GM12878 (cell line): ENCODE results near the gene SERPINB6.
"Not testable (repeated sequence)": the region's sequence is repeated elsewhere in the genome, so short reads cannot be mapped to it uniquely, and the experiment has no call there.

Source experiments
- BHLHE40 ChIP-seq, 2 experiments: fragments of 450-650 bp in 1 of 2; IDR thresholded peaks; 2 replicates each; pipeline ENCODE4 v1.6.1; 2011 to 2017; ENCODE audit warnings: low read depth in 2 of 2, borderline replicate concordance in 1 of 2, improper control_type of control experiment in 1 of 2, low read length in 1 of 2, mild to moderate bottlenecking in 1 of 2
- CBX3 ChIP-seq: fragments of 200-600 bp; sonication (generic); IDR thresholded peaks from 2 replicates; pipeline ENCODE4 v1.6.1; 2016; ENCODE audit warnings: low read depth, borderline replicate concordance
- NFYB ChIP-seq: IDR thresholded peaks from 2 replicates; pipeline ENCODE4 v1.6.1; 2011; ENCODE audit warnings: low read depth, mild to moderate bottlenecking, low read length, improper control_type of control experiment, moderate library complexity; ENCODE audit not compliant: insufficient read depth
- POLR2AphosphoS2 ChIP-seq: IDR thresholded peaks from 2 replicates; pipeline ENCODE4 v1.6.1; 2011; ENCODE audit warnings: low read depth, mild to moderate bottlenecking, low read length, improper control_type of control experiment, moderate library complexity
- SP1 ChIP-seq: IDR thresholded peaks from one replicate; pipeline ENCODE4 v1.6.1; 2011; ENCODE audit warnings: low read depth, low read length
- TF ChIP-seq, protein P1 (sequence below), 3 experiments: IDR thresholded peaks in 2 of 3; conservative IDR thresholded peaks in 1 of 3; 2 replicates each; pipeline ENCODE4 v1.5.1; 2011; ENCODE audit warnings: low read depth in 3 of 3, low read length in 3 of 3, mild to moderate bottlenecking in 3 of 3, control low read depth in 2 of 3, moderate library complexity in 2 of 3, inconsistent platforms in 1 of 3, mixed read lengths in 1 of 3; ENCODE audit not compliant: control insufficient read depth in 2 of 3, insufficient read depth in 1 of 3; ENCODE audit errors: extremely low read depth in 1 of 3

GRCh38 chr6:2942116-2942515 is 29.3 kb downstream of the SERPINB6 start:
- not testable (repeated sequence) for TF ChIP-seq CBX3; SP1; BHLHE40 (IDR thresholded peaks at IDR 0.05; ENCODE audit: borderline replicate concordance in 1 of 2, low read depth in 2 of 2, low read length in 1 of 2); NFYB; POLR2AphosphoS2
- TF ChIP-seq, protein P1, sequence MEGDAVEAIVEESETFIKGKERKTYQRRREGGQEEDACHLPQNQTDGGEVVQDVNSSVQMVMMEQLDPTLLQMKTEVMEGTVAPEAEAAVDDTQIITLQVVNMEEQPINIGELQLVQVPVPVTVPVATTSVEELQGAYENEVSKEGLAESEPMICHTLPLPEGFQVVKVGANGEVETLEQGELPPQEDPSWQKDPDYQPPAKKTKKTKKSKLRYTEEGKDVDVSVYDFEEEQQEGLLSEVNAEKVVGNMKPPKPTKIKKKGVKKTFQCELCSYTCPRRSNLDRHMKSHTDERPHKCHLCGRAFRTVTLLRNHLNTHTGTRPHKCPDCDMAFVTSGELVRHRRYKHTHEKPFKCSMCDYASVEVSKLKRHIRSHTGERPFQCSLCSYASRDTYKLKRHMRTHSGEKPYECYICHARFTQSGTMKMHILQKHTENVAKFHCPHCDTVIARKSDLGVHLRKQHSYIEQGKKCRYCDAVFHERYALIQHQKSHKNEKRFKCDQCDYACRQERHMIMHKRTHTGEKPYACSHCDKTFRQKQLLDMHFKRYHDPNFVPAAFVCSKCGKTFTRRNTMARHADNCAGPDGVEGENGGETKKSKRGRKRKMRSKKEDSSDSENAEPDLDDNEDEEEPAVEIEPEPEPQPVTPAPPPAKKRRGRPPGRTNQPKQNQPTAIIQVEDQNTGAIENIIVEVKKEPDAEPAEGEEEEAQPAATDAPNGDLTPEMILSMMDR (IDR thresholded peaks at IDR 0.05 in 2 of 3, conservative IDR thresholded peaks at IDR 0.05 in 1 of 3; ENCODE audit: control insufficient read depth in 2 of 3, extremely low read depth in 1 of 3, insufficient read depth in 1 of 3, low read depth in 3 of 3, low read length in 3 of 3), result not testable (repeated sequence)
